ENCODE data around the gene RGS2.

DNA sequence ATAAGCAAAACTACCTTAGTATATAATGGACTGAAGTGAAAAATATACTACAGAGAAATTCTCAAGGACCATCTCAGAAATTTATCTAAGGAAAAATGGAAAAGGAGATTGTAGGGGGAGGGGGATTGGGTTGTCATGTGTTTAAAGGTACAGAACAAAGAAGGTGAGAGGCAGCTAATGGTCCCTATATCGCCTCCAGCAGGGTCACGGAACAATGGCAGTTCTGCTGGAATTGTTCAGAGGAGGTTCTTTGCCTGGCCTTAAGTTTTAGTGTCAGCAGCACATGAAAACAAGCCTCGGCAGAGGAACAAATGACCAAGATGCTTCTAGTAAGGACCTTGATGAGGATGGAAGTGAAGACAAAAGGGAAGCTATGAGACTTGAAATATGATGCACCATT lies 42.0 kb upstream of the RGS2 start:
- TF ChIP-seq CTCF (IDR thresholded peaks at IDR 0.05), result no peak
- TF ChIP-seq POLR2A (IDR thresholded peaks at IDR 0.05), result no peak
